ENCODE results near the gene EPS8L3. TPM values are rescaled to one million over a fixed set of nuclear protein-coding genes. Genes with fewer than 3 reads are reported as not detected.

The EPS8L3 gene
- total and polyA plus RNA-seq, 7 donors, result 1.1 to 212 (median 81.7) TPM; not detected in 2

GRCh38 chr1:109728870-109729269 is 34.9 kb downstream of the EPS8L3 start:
- 30 to 77% methylated on average over 7 of the region's 7 CpGs for WGBS, 2 donors
- intact Hi-C loops (cut with DNase I), result loop anchor here (5.0 kb wide), 1 partner anchor 62 kb away; the partner anchor contains the start of gene GSTM2
- TF ChIP-seq POLR2AphosphoS5 (IDR thresholded peaks at IDR 0.05) (no peak), POLR2A (IDR thresholded peaks at IDR 0.05) (no peak), CTCF (IDR thresholded peaks at IDR 0.05) (no peak)
- H3K27me3 ChIP-seq, result no peaks in the 10 kb centered on the region
- H3K36me3 ChIP-seq, result no peaks in the 10 kb centered on the region
- DNase-seq, result no peak
- no peaks in the 10 kb centered on the region for H3K9me3 ChIP-seq
- peaks cover 0 to 4% (median 3%) of the 10 kb centered on the region in 4 donors for H3K4me1 ChIP-seq
- H3K27ac ChIP-seq, result no peak overlapping the region
- H3K4me3 ChIP-seq, result no peak overlapping the region

GRCh38 chr1:109726728-109727373 is 36.9 kb downstream of the EPS8L3 start:
- H3K9me3 ChIP-seq, result no peaks in the 10 kb centered on the region
- intact Hi-C loops (cut with DNase I), result loop anchor here (5.0 kb wide), 1 partner anchor 60 kb away; the partner anchor contains the start of gene GSTM2
- no peak for DNase-seq
- H3K27me3 ChIP-seq, result no peaks in the 10 kb centered on the region
- H3K27ac ChIP-seq, result peak overlapping the region in 3 of 4 donors; percentile 45 to 53 (median 51)
- WGBS, 2 donors, result 92 to 93% methylated on average over 12 of the region's 12 CpGs
- no peaks in the 10 kb centered on the region for H3K36me3 ChIP-seq
- H3K4me1 ChIP-seq, result peaks cover 0 to 15% (median 11%) of the 10 kb centered on the region in 4 donors
- TF ChIP-seq EP300 (IDR thresholded peaks at IDR 0.05) (no peak), CTCF (IDR thresholded peaks at IDR 0.05) (no peak), POLR2A (IDR thresholded peaks at IDR 0.05) (no peak), POLR2AphosphoS5 (IDR thresholded peaks at IDR 0.05) (no peak)
- H3K4me3 ChIP-seq, result no peak overlapping the region

- no peak overlapping the region for H3K4me3 ChIP-seq
- no peaks in the 10 kb centered on the region for H3K27me3 ChIP-seq
- H3K36me3 ChIP-seq, result no peaks in the 10 kb centered on the region
- peak overlapping the region in 3 of 4 donors; percentile 45 to 53 (median 51) for H3K27ac ChIP-seq
- H3K4me1 ChIP-seq, result peaks cover 0 to 15% (median 11%) of the 10 kb centered on the region in 4 donors
- intact Hi-C loops (cut with DNase I), result loop anchor here (5.0 kb wide), 1 partner anchor 59 kb away; the partner anchor contains the start of gene GSTM2
- TF ChIP-seq POLR2A (IDR thresholded peaks at IDR 0.05) (no peak), POLR2AphosphoS5 (IDR thresholded peaks at IDR 0.05) (no peak), CTCF (IDR thresholded peaks at IDR 0.05) (no peak), EP300 (IDR thresholded peaks at IDR 0.05) (no peak)
- DNase-seq, result no peak
- no peaks in the 10 kb centered on the region for H3K9me3 ChIP-seq
- 83 to 87% methylated on average over 1 of the region's 1 CpG for WGBS, 2 donors
Observed at GRCh38 chr1:109726007-109726406, 37.7 kb downstream of the EPS8L3 start.

- WGBS, 2 donors, result 87 to 90% methylated on average over 4 of the region's 4 CpGs
- H3K36me3 ChIP-seq, result no peaks in the 10 kb centered on the region
- H3K4me1 ChIP-seq, result peaks cover 0 to 15% (median 11%) of the 10 kb centered on the region in 4 donors
- H3K27ac ChIP-seq, result no peak overlapping the region
- H3K4me3 ChIP-seq, result no peak overlapping the region
- intact Hi-C loops (cut with DNase I), result loop anchor here (5.0 kb wide), 1 partner anchor 58 kb away; the partner anchor contains the start of gene GSTM2
- no peaks in the 10 kb centered on the region for H3K27me3 ChIP-seq
- no peaks in the 10 kb centered on the region for H3K9me3 ChIP-seq
- TF ChIP-seq POLR2AphosphoS5 (IDR thresholded peaks at IDR 0.05), result no peak
- TF ChIP-seq CTCF (IDR thresholded peaks at IDR 0.05), result no peak
- no peak for TF ChIP-seq POLR2A (IDR thresholded peaks at IDR 0.05)
- TF ChIP-seq EP300 (IDR thresholded peaks at IDR 0.05), result no peak
- no peak for DNase-seq
Observed at GRCh38 chr1:109725510-109725909, 38.2 kb downstream of the EPS8L3 start.

Measured in sigmoid colon (tissue), 7 donors.